Muscle of leg (tissue), 11 donors: ENCODE measurements around the gene MAN1B1. TPM values are rescaled to one million over a fixed set of nuclear protein-coding genes. Genes with fewer than 3 reads are reported as not detected.
"Not testable (repeated sequence)": the region's sequence is repeated elsewhere in the genome, so short reads cannot be mapped to it uniquely, and the experiment has no call there.

Experiments
- DNase-seq: peaks from one replicate; pipeline ENCODE4 v3.0.0; 2013
- H3K27ac ChIP-seq: one replicate; pipeline ENCODE4 v1.5.1; 2013; ENCODE audit warnings: mild to moderate bottlenecking, low read length, control low read depth
- H3K27me3 ChIP-seq: one replicate; pipeline ENCODE4 v1.6.1; 2013; ENCODE audit warnings: low read length; ENCODE audit not compliant: control insufficient read depth, insufficient read depth
- H3K36me3 ChIP-seq: one replicate; pipeline ENCODE4 v1.6.1; 2013; ENCODE audit warnings: low read length; ENCODE audit not compliant: control insufficient read depth, insufficient read depth
- H3K4me1 ChIP-seq: one replicate; pipeline ENCODE4 v1.6.1; 2013; ENCODE audit warnings: low read length; ENCODE audit not compliant: control insufficient read depth, insufficient read depth
- H3K4me3 ChIP-seq: one replicate; pipeline ENCODE4 v1.5.1; 2013; ENCODE audit warnings: low read length, control low read depth
- H3K9me3 ChIP-seq: replicated peaks from 2 replicates; pipeline ENCODE4 v1.6.1; 2013; ENCODE audit warnings: low read depth, low read length; ENCODE audit not compliant: control insufficient read depth
- WGBS: methylation state at CpG from one replicate; pipeline ENCODE4 v1.1.5; 2013; ENCODE audit warnings: missing lambda C conversion rate; ENCODE audit not compliant: insufficient coverage; 5-methylcytosine and 5-hydroxymethylcytosine counted together
- polyA plus RNA-seq, 8 donors: library from polyadenylated mRNA; unstranded; fragments of 120-200 nt; gene quantifications; one replicate each; pipeline versions ENCODE4 v1.2.1 to v1.2.3, GENCODE V29; 2013; ENCODE audit warnings: inconsistent platforms in 1 of 8, low replicate concordance in 1 of 8; ENCODE audit not compliant: insufficient read length in 8 of 8, insufficient read depth in 1 of 8
- total RNA-seq: library from RNA; stranded (reverse); fragments of 120-200 nt; gene quantifications from one replicate; pipeline ENCODE4 v1.2.4, GENCODE V29; 2013

Gene MAN1B1
- total and polyA plus RNA-seq, 9 donors: 38.5 to 59.0 (median 43.1) TPM

GRCh38 chr9:137118092-137118603 lies 31.4 kb downstream of the MAN1B1 start:
- H3K4me3 ChIP-seq, H3K9me3 ChIP-seq, H3K36me3 ChIP-seq, H3K27ac ChIP-seq, DNase-seq: not testable (repeated sequence)
- Histone ChIP-seq H3K4me1 (peaks cover 14% of the 10 kb centered on the region), H3K27me3 (peaks cover 16% of the 10 kb centered on the region)
- WGBS: 90% methylated on average over 4 of the region's 12 CpGs

GRCh38 chr9:137121927-137122795 lies 35.4 kb downstream of the MAN1B1 start:
- not testable (repeated sequence) for H3K4me3 ChIP-seq, H3K4me1 ChIP-seq, DNase-seq, H3K9me3 ChIP-seq, H3K36me3 ChIP-seq, H3K27me3 ChIP-seq, H3K27ac ChIP-seq
- WGBS: 53% methylated on average over 3 of the region's 25 CpGs

- DNase-seq, H3K9me3 ChIP-seq, H3K36me3 ChIP-seq, H3K27me3 ChIP-seq, H3K4me1 ChIP-seq, H3K4me3 ChIP-seq, H3K27ac ChIP-seq: not testable (repeated sequence)
- 74% methylated on average over 9 of the region's 16 CpGs for WGBS
These were observed 36.1 kb downstream of the MAN1B1 start for GRCh38 chr9:137122796-137123467.

GRCh38 chr9:137123468-137123837 lies 36.7 kb downstream of the MAN1B1 start:
- DNase-seq: no peak
- no peaks in the 10 kb centered on the region for H3K9me3 ChIP-seq
- no peaks in the 10 kb centered on the region for H3K27me3 ChIP-seq
- H3K36me3 ChIP-seq: no peaks in the 10 kb centered on the region
- H3K4me3 ChIP-seq: no peak overlapping the region
- 100% methylated on average over 1 of the region's 5 CpGs for WGBS
- H3K4me1 ChIP-seq: peaks cover 14% of the 10 kb centered on the region
- no peak overlapping the region for H3K27ac ChIP-seq

DNA sequence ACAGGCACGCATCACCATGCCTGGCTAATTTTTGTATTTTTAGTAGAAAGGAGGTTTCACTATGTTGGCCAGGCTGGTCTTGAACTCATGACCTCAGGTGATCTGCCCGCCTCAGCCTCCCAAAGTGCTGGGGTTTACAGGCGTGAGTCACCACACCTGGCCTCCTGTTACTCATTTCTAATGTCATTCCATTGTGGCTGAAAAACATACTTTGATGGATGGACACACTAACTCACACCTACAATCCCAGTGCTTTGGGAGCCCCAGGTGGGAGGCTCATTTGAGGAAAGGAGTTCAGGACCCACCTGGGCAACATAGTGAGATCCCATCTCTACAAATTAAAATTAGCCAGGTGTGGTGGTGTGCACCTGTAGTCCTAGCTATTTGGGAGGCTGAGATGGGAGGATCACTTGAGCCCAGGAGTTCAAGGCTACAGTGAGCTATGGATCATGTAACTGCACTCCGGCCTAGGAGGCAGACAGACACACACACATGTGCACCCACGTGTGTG lies 37.2 kb downstream of the MAN1B1 start:
- peaks cover 19% of the 10 kb centered on the region for H3K4me1 ChIP-seq
- DNase-seq, H3K36me3 ChIP-seq, H3K9me3 ChIP-seq, H3K27ac ChIP-seq, H3K4me3 ChIP-seq, H3K27me3 ChIP-seq: not testable (repeated sequence)
- 80% methylated on average over 2 of the region's 5 CpGs for WGBS

GRCh38 chr9:137126786-137127185 lies 40.0 kb downstream of the MAN1B1 start:
- Histone ChIP-seq H3K27ac (no peak overlapping the region), H3K36me3 (no peaks in the 10 kb centered on the region), H3K27me3 (peaks cover 10% of the 10 kb centered on the region), H3K9me3 (peaks cover 7% of the 10 kb centered on the region), H3K4me3 (no peak overlapping the region), H3K4me1 (peaks cover 24% of the 10 kb centered on the region)
- no peak for DNase-seq
- 18% methylated on average over 1 of the region's 3 CpGs for WGBS

- 56% methylated on average over 18 of the region's 24 CpGs for WGBS
- DNase-seq: no peak
- no peak overlapping the region for H3K27ac ChIP-seq
- H3K4me3 ChIP-seq: no peak overlapping the region
- no peaks in the 10 kb centered on the region for H3K36me3 ChIP-seq
- H3K4me1 ChIP-seq: peaks cover 24% of the 10 kb centered on the region
- H3K9me3 ChIP-seq: peaks cover 7% of the 10 kb centered on the region
- peaks cover 10% of the 10 kb centered on the region for H3K27me3 ChIP-seq
These were observed 40.7 kb downstream of the MAN1B1 start for GRCh38 chr9:137127301-137128157.

- no peaks in the 10 kb centered on the region for H3K36me3 ChIP-seq
- H3K27ac ChIP-seq: peak overlapping the region; percentile 13
- H3K27me3 ChIP-seq: peaks cover 14% of the 10 kb centered on the region
- DNase-seq: no peak
- peaks cover 7% of the 10 kb centered on the region for H3K9me3 ChIP-seq
- H3K4me1 ChIP-seq: peaks cover 24% of the 10 kb centered on the region
- H3K4me3 ChIP-seq: peak overlapping the region; percentile 76
- WGBS: 80% methylated on average over 18 of the region's 19 CpGs
These were observed 41.5 kb downstream of the MAN1B1 start for GRCh38 chr9:137128158-137128861.

DNA sequence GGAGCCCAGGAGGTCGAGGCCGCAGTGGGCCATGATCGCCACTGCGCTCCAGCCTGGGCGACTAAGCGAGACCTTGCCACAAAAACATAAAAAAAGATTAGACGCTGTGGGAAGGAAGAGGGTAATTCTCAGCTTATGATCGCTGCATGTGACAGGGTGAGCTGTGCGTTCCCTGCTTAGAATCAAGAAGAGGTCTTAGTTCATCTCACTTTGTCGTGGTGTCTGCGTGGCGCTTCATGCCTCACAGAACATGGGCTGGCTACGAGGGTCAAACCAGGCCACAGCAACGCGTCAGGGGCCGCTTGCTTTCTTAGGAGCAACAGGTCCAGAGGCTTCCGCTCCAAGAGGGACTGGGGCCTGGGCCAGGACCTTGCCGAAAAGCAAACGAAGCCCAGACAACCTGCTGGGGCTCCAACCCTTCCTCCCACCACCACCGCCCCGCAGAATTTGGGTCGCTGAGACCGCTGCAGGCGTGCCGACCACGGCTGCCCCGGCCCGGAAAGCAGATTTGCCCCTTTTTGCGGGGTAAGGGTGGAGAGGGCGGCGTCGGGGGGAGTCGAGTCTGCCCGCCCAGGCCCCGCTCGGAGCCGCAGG lies 42.2 kb downstream of the MAN1B1 start:
- H3K27ac ChIP-seq: no peak overlapping the region
- H3K4me3 ChIP-seq: peak overlapping the region; percentile 76
- peaks cover 24% of the 10 kb centered on the region for H3K4me1 ChIP-seq
- H3K36me3 ChIP-seq: no peaks in the 10 kb centered on the region
- H3K27me3 ChIP-seq: peaks cover 15% of the 10 kb centered on the region
- peaks cover 7% of the 10 kb centered on the region for H3K9me3 ChIP-seq
- WGBS: 24% methylated on average over 32 of the region's 37 CpGs
- DNase-seq: no peak
